ENCODE data around the gene NOL8.

The NOL8 gene

GRCh38 chr9:92325269-92325990, at the start of gene NOL8, which contains the start of gene CENPP:
Gene NOL8, minus strand, starts transcription at chr9:92325350. Its CDS starts 1,189 bp downstream, at chr9:92324161.
Gene CENPP, plus strand, starts transcription at chr9:92325953.
- peak; percentile 88 for DNase-seq

GRCh38 chr9:92373167-92373566, 48.0 kb upstream of the NOL8 start:
- no peak for DNase-seq

GRCh38 chr9:92369075-92369474, 43.9 kb upstream of the NOL8 start:
- DNase-seq = no peak

GRCh38 chr9:92360083-92360482, 34.9 kb upstream of the NOL8 start:
- DNase-seq = no peak

- DNase-seq = no peak
Observed at GRCh38 chr9:92359394-92359995, 34.3 kb upstream of the NOL8 start.

- DNase-seq = no peak
Observed at GRCh38 chr9:92353051-92353450, 27.9 kb upstream of the NOL8 start.

GRCh38 chr9:92350740-92351133, 25.6 kb upstream of the NOL8 start:
- no peak for DNase-seq

- DNase-seq = no peak
Observed at GRCh38 chr9:92349771-92350739, 24.9 kb upstream of the NOL8 start.

- no peak for DNase-seq
Observed at GRCh38 chr9:92345582-92345981, 20.4 kb upstream of the NOL8 start.

GRCh38 chr9:92342825-92343488, 17.8 kb upstream of the NOL8 start:
- DNase-seq = no peak

- DNase-seq = no peak
Observed at GRCh38 chr9:92341578-92341977, 16.4 kb upstream of the NOL8 start.

- DNase-seq = no peak
Observed at GRCh38 chr9:92333282-92333634, 8.1 kb upstream of the NOL8 start.

GRCh38 chr9:92332577-92333281, 7.6 kb upstream of the NOL8 start:
- DNase-seq = no peak

GRCh38 chr9:92328225-92328624, 3.1 kb upstream of the NOL8 start:
- no peak for DNase-seq

GRCh38 chr9:92327283-92327850, 2.2 kb upstream of the NOL8 start:
- no peak for DNase-seq

- no peak for DNase-seq
Observed at GRCh38 chr9:92325991-92326500, 896 bp upstream of the NOL8 start.

GRCh38 chr9:92324889-92325268, 271 bp downstream of the NOL8 start:
- DNase-seq = no peak

- peak; percentile 22 for DNase-seq
Observed at GRCh38 chr9:92324431-92324830, 719 bp downstream of the NOL8 start.

- no peak for DNase-seq
Observed at GRCh38 chr9:92315456-92315855, 9.7 kb downstream of the NOL8 start.

- DNase-seq = no peak
Observed at GRCh38 chr9:92313624-92314012, 11.5 kb downstream of the NOL8 start.

GRCh38 chr9:92312887-92313623, 12.1 kb downstream of the NOL8 start:
- no peak for DNase-seq
